Skeletal muscle tissue (tissue), 4 donors: ENCODE data around the gene PCK2. TPM values are rescaled to one million over a fixed set of nuclear protein-coding genes. Genes with fewer than 3 reads are reported as not detected.

Source experiments
- H3K27ac ChIP-seq: one replicate; pipeline ENCODE4 v1.7.0; 2013; ENCODE audit warnings: mild to moderate bottlenecking, low read depth, low read length, inconsistent platforms
- H3K27me3 ChIP-seq, 3 donors: one replicate each; pipeline ENCODE4 v1.7.0; 2013; ENCODE audit warnings: low read length in 3 of 3; ENCODE audit not compliant: control insufficient read depth in 3 of 3, insufficient read depth in 3 of 3
- H3K36me3 ChIP-seq, 3 donors: one replicate each; pipeline ENCODE4 v1.7.0; 2013; ENCODE audit warnings: low read length in 3 of 3; ENCODE audit not compliant: control insufficient read depth in 3 of 3, insufficient read depth in 3 of 3
- H3K4me1 ChIP-seq, 3 donors: one replicate each; pipeline ENCODE4 v1.7.0; 2013; ENCODE audit warnings: low read length in 3 of 3, mild to moderate bottlenecking in 3 of 3; ENCODE audit not compliant: control insufficient read depth in 3 of 3, insufficient read depth in 3 of 3
- H3K4me3 ChIP-seq, 3 donors: one replicate each; pipeline ENCODE4 v1.7.0; 2013; ENCODE audit warnings: low read length in 3 of 3
- H3K9ac ChIP-seq, 3 donors: one replicate each; pipeline ENCODE4 v1.7.0; 2013; ENCODE audit warnings: low read length in 3 of 3, mild to moderate bottlenecking in 3 of 3, moderate library complexity in 2 of 3, low read depth in 1 of 3
- H3K9me3 ChIP-seq, 3 donors: one replicate each; pipeline ENCODE4 v1.7.0; 2013; ENCODE audit warnings: low read length in 3 of 3; ENCODE audit not compliant: control insufficient read depth in 3 of 3
- total RNA-seq: library from RNA; depleted of rRNA; stranded (reverse); fragments of >200 nt; gene quantifications from one replicate; pipeline ENCODE4 v1.2.3, GENCODE V29; 2014
- donor health status: Osteomylitis.

Gene PCK2
- total RNA-seq, 1 donor from 2014 or later, result 3.7 TPM

DNA sequence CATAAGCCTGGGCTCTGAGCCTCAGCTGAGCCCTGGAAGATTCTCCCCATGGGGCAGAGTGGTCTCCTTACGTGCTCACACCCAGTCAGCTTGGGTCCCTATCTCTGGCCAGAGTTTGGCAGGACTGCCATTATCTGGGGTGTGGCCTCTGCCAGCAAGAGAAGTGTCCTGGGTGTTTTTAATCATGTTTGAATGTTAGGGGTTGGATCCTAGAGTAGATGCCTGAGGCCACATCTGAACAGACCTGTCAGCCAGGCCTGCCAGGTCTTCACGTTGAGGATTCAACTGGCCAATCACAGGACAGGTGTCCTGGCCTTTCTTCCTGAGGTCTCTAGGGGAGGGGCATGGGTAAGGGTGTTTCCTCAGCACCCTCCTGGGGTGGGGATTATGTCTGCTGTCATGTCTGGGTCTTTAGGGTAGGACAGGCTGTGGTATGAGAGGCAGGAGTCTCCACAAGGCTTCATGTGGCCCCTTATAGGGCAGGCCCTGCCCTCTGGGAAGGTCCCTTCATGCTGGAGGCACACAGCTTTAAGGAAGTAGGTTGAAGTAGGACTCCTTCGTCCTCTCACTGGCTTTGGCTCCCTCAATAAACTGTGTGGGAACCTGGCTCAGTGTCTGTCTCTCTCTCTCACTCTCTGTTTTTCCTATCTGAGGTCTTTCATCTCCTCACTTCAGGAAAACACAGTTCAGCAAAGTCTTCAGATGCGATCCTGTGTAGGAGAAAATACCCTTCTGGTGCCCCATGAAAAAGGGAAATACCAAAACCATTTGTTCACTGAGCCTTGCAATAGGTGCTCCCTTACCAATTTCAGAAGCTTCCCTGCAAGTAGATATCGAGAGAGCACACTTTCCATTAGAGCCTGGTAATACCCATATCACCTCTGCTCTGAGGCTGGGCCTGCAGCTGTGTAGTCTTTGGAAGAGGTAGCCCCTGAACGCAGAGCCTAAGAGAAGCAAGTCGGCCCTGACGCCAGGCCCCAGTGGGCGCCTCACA lies 29.6 kb downstream of the PCK2 start:
- Histone ChIP-seq H3K36me3 (peaks cover 44 to 47% (median 45%) of the 10 kb centered on the region in 3 donors), H3K4me3 (no peak overlapping the region), H3K4me1 (no peaks in the 10 kb centered on the region), H3K27ac (no peak overlapping the region), H3K9ac (no peak overlapping the region), H3K9me3 (no peaks in the 10 kb centered on the region), H3K27me3 (no peaks in the 10 kb centered on the region)

DNA sequence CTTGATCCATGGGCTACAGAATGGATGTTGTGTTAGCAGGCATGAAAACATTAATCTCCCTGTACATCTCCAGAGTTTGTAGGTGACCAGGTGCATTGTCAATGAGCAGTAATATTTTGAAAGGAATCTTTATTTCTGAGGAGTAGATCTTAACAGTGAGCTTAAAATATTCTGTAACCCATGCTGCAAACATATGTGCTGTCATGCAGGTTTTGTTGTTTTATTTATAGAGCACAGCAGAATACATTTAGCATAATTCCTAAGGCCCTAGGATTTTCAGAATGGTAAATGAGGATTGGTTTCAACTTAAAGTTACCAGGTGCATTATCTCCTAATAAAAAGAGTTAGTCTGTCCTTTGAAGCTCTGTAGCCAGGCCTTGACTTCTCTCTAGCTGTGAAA lies 32.8 kb downstream of the PCK2 start:
- no peak overlapping the region for H3K27ac ChIP-seq
- H3K9ac ChIP-seq, result no peak overlapping the region
- no peaks in the 10 kb centered on the region for H3K9me3 ChIP-seq
- no peak overlapping the region for H3K4me3 ChIP-seq
- H3K27me3 ChIP-seq, result no peaks in the 10 kb centered on the region
- H3K36me3 ChIP-seq, result peaks cover 15 to 18% (median 17%) of the 10 kb centered on the region in 3 donors
- H3K4me1 ChIP-seq, result peaks cover 12 to 18% (median 15%) of the 10 kb centered on the region in 3 donors

DNA sequence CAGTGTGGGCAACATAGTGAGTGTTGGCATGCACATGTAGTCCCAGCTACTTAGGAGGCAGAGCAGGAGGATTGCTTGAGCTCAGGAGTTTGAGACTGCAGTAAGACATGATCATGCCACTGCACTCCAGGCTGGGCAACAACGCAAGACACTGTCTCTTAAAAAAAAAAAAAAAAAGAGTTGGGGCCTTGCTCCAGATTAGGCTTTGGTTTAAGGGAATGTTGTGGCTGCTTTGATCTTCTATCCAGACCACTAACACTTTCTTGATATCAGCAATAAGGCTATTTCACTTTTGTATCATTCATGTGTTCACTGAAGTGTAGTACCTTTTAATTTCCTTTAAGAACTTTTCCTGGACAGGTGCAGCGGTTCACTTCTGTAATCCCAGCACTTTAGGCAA lies 33.6 kb downstream of the PCK2 start:
- Histone ChIP-seq H3K4me3 (no peak overlapping the region), H3K9me3 (no peaks in the 10 kb centered on the region), H3K27ac (no peak overlapping the region), H3K9ac (no peak overlapping the region), H3K4me1 (peaks cover 19 to 26% (median 21%) of the 10 kb centered on the region in 3 donors), H3K36me3 (peaks cover 13 to 18% (median 14%) of the 10 kb centered on the region in 3 donors), H3K27me3 (no peaks in the 10 kb centered on the region)

DNA sequence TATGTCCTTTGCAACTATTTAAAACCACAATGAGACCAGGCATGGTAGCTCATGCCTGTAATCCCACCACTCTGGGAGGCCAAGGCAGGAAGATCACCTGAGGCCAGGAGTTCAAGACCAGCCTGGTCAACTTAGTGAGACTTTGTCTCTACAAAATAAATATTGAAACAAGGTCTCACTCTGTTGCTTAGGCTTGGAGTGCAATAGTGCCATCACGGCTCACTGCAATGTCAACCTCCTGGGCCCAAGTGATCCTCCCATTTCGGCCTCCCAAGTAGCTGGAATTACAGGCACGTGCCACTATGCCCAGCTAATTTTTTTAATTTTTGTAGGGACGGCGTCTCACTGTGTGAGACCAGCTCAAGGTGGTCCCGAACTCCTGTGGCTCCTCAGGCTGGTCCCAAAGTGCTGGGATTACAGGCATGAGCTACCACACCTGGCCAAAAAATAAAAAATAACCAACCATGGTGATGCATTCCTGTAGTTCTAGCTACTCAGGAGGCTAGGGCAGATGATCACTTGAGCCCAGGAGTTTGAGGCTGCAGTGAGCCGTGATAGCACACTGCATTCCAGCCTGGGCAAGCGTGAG lies 35.4 kb downstream of the PCK2 start:
- Histone ChIP-seq H3K9ac (no peak overlapping the region), H3K4me3 (no peak overlapping the region), H3K4me1 (peaks cover 24 to 31% (median 27%) of the 10 kb centered on the region in 3 donors), H3K27ac (no peak overlapping the region), H3K36me3 (peaks cover 0 to 9% (median 0%) of the 10 kb centered on the region in 3 donors), H3K9me3 (no peaks in the 10 kb centered on the region), H3K27me3 (no peaks in the 10 kb centered on the region)

DNA sequence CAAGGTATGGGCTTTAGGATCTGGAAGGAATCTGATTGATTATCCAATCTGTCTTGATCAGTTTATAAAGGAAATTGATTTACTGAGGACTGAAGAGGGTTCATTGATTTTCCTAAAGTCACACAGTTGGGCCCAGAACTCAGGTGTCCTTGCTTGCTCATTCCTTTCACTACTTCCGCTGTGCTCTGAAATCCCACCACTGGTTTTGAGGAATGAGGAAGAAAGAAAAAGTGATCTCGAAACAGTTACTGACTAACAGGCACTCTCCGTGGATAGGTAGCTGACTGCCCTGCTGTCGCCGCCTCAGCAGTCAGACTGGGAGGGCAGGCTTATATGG lies 36.2 kb downstream of the PCK2 start, which contains the start of gene FITM1:
FITM1 (plus strand) TSS at position 280 of the 337 bp plus-strand sequence. CDS start 905 bp downstream, outside the sequence.
- H3K9me3 ChIP-seq, result no peaks in the 10 kb centered on the region
- H3K27me3 ChIP-seq, result no peaks in the 10 kb centered on the region
- peak within 1 kb of the TSS; percentile 70 to 88 (median 87) for H3K4me3 ChIP-seq
- peak within 1 kb of the TSS; percentile 82 to 96 (median 82) for H3K9ac ChIP-seq
- H3K4me1 ChIP-seq, result peaks cover 27 to 37% (median 30%) of the 10 kb centered on the region in 3 donors
- peak within 1 kb of the TSS; percentile 96 for H3K27ac ChIP-seq
- peaks cover 0 to 9% (median 0%) of the 10 kb centered on the region in 3 donors for H3K36me3 ChIP-seq

DNA sequence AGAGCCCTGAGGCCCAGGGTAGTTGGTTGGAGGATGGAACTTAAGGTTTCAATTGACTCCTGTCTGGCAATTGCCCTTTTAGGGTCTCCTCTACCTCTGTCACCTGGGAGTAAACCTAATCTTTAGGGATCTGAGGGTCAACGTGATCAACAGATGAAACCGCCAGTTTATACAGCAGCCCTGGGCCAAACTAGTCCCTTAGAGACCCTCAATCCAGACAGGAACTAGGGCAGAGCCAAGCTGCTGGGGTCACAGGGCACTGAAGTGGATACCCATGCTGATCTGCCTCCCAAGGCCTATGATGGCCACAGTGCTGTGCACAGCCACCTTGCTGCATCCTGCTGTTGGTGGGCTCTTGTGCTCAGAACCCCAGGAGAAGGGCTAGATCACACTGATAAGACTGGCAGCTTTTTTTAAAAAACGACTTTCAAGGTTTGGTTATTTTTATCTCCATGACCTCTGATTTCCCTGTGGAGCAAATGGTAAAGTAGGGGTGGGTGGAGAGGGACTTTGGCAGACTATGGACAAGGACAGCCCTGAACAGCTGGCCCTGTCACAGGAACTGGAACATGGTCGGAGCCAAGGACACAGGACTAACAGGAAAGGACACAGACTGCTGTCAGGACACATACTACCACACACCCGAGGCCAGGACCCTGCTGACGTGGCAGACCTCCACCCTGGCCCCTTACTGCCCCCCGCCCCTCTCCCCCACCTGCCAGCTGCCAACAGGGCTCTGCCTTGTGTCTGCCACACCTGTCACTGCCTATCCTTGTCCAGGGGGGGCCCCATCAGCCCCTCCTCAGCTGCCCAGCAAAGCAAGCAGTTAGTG lies 36.8 kb downstream of the PCK2 start:
- Histone ChIP-seq H3K9me3 (no peaks in the 10 kb centered on the region), H3K4me3 (peak overlapping the region; percentile 69 to 87 (median 78)), H3K9ac (peak overlapping the region; percentile 82 to 96 (median 82))

DNA sequence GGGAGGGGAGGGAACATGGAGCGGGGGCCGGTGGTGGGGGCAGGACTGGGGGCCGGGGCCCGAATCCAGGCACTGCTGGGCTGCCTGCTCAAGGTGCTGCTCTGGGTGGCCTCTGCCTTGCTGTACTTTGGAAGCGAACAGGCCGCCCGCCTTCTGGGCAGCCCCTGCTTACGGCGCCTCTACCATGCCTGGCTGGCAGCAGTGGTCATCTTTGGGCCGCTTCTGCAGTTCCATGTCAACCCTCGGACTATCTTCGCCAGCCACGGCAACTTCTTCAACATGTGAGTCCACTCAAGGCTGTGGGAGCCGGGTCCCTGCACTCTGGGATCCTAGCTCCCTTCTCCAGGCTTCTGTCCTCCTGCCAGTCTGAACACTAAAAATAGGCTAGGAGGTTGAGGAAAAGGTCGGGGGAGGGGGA lies 37.4 kb downstream of the PCK2 start:
- Histone ChIP-seq H3K27me3 (no peaks in the 10 kb centered on the region), H3K27ac (peak overlapping the region; percentile 96), H3K9ac (peak overlapping the region; percentile 82 to 96 (median 82)), H3K4me1 (peaks cover 33 to 44% (median 37%) of the 10 kb centered on the region in 3 donors), H3K9me3 (no peaks in the 10 kb centered on the region), H3K36me3 (peaks cover 0 to 9% (median 0%) of the 10 kb centered on the region in 3 donors), H3K4me3 (peak overlapping the region; percentile 70 to 88 (median 87))

More for the DNA sequence above, 36.8 kb downstream of the PCK2 start:
- peaks cover 31 to 41% (median 34%) of the 10 kb centered on the region in 3 donors for H3K4me1 ChIP-seq
- peaks cover 0 to 9% (median 0%) of the 10 kb centered on the region in 3 donors for H3K36me3 ChIP-seq
- H3K27ac ChIP-seq, result peak overlapping the region; percentile 96
- H3K27me3 ChIP-seq, result no peaks in the 10 kb centered on the region

DNA sequence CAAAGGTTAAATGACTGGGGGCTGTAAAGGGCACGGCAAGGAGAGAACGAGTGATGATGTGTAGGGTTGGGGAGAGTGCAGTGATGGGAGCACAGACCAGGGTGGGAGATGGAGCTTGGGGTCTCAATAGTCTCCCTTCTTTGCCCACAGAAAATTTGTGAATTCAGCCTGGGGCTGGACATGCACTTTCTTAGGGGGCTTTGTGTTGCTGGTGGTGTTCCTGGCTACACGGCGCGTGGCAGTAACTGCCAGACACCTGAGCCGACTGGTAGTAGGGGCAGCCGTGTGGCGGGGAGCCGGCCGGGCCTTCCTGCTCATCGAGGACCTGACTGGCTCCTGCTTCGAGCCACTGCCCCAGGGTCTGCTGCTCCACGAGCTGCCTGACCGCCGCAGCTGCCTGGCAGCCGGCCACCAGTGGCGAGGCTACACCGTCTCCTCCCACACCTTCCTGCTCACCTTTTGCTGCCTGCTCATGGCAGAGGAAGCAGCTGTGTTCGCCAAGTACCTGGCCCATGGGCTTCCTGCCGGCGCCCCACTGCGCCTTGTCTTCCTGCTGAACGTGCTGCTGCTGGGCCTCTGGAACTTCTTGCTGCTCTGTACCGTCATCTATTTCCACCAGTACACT lies 38.1 kb downstream of the PCK2 start:
- Histone ChIP-seq H3K4me1 (peaks cover 39 to 51% (median 43%) of the 10 kb centered on the region in 3 donors), H3K9ac (peak overlapping the region; percentile 82 to 96 (median 82)), H3K27ac (peak overlapping the region; percentile 96), H3K27me3 (no peaks in the 10 kb centered on the region), H3K9me3 (no peaks in the 10 kb centered on the region), H3K4me3 (peak overlapping the region; percentile 70 to 88 (median 87)), H3K36me3 (peaks cover 0 to 9% (median 3%) of the 10 kb centered on the region in 3 donors)

DNA sequence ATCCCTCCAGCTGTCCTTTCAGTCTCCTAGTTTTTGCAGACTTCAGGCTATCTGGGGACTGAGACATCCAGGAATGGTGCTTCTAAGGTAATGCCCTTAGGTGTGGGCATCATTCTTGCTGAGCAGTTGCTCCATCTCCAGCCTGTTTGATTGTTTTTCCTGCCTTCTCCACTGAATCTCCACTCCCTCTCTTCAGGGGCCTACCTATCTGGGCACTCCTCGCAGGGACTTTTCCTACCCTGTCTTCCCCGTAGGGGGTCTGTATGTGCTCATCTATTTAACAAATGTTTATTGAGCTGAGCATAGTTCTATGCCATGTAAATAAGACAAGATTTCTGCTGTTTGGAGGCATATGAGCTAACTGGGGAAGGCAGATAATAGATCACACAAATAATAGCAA lies 38.9 kb downstream of the PCK2 start:
- Histone ChIP-seq H3K4me3 (peak overlapping the region; percentile 70 to 88 (median 87)), H3K27me3 (no peaks in the 10 kb centered on the region), H3K36me3 (peaks cover 7 to 17% (median 11%) of the 10 kb centered on the region in 3 donors), H3K27ac (peak overlapping the region; percentile 96), H3K4me1 (peaks cover 46 to 59% (median 51%) of the 10 kb centered on the region in 3 donors), H3K9me3 (no peaks in the 10 kb centered on the region), H3K9ac (peak overlapping the region; percentile 82 to 96 (median 82))
